ENCODE results near the gene MEX3B.

The MEX3B gene

DNA sequence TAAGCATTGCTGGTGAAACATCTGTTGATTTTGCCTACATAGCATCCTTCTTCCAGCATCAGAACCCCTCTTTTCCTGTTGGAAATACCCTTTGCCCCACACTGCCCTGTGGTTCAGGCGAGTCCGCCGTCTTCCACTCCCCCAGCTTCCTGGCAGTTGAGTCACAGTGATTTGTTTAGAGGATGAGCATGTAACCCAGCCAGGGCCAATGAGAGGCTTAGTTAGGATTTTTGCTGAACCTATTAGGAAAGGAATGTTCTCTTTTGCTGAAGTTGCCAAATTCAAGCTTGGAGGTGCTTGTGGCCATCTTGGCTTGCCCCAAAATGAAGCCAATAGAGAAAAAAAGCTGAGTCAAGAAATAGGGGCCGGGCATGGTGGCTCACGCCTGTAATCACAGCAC is 19.0 kb upstream of the MEX3B start:
- no peaks in the 10 kb centered on the region for H3K4me1 ChIP-seq
- no peak for DNase-seq
- no peak overlapping the region for H3K4me3 ChIP-seq (ENCODE audit: low read depth, low read length)
- no peaks in the 10 kb centered on the region for H3K27me3 ChIP-seq
- H3K9me3 ChIP-seq: no peaks in the 10 kb centered on the region
- H3K36me3 ChIP-seq: no peaks in the 10 kb centered on the region
- TF ChIP-seq, protein P1, sequence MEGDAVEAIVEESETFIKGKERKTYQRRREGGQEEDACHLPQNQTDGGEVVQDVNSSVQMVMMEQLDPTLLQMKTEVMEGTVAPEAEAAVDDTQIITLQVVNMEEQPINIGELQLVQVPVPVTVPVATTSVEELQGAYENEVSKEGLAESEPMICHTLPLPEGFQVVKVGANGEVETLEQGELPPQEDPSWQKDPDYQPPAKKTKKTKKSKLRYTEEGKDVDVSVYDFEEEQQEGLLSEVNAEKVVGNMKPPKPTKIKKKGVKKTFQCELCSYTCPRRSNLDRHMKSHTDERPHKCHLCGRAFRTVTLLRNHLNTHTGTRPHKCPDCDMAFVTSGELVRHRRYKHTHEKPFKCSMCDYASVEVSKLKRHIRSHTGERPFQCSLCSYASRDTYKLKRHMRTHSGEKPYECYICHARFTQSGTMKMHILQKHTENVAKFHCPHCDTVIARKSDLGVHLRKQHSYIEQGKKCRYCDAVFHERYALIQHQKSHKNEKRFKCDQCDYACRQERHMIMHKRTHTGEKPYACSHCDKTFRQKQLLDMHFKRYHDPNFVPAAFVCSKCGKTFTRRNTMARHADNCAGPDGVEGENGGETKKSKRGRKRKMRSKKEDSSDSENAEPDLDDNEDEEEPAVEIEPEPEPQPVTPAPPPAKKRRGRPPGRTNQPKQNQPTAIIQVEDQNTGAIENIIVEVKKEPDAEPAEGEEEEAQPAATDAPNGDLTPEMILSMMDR (IDR thresholded peaks at IDR 0.05; ENCODE audit: low read depth, low read length): no peak

DNA sequence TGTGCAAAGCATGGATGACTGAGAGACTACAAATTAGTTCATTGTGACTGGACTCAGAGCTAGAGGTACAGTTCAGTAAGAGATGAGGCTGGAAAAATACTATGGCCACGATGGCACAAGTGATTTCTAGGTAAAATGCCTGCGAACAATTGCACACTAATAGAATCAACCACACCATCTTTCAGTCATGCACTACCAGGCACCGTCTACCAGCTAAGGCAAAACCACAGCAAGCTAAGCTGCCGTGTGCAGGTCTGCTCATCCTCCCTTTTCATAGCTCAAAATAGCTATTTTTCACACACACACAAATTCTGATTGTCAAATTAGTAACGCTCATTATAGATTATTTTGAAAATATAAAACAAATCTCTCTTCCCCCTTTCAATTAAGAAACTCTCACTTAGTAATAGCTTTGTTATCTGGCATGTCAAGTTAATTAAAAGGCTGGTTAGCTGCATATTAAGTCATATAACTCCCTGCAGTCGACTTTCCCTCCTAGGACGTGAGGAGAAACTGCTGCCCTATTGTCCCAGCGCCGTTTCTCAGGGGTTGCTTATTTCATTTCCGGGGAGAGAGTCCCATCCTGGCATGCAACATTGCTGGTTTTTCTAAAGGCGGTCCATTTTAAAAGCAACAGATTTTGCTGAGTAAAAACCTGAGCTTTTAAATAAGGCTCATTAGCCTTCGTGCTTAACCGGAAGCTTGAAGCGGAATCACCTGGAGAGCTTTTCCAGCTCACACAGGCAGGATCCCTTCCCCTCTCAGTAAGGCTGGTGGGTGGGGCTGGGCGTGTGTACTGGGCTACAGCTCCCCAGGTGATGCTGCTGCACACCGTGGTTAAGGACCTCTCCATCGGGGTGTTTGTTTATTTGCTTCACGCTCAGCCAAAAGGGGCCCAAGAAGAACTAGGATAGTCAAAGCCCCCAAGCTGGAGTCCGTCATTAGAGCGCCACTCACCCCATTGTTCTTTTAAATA is 16.9 kb upstream of the MEX3B start:
- no peaks in the 10 kb centered on the region for H3K36me3 ChIP-seq
- no peak overlapping the region for H3K4me3 ChIP-seq (ENCODE audit: low read depth, low read length)
- H3K9me3 ChIP-seq: no peaks in the 10 kb centered on the region
- H3K27me3 ChIP-seq: peaks cover 5% of the 10 kb centered on the region
- no peak for DNase-seq
- no peaks in the 10 kb centered on the region for H3K4me1 ChIP-seq
- TF ChIP-seq, protein P1 (IDR thresholded peaks at IDR 0.05; ENCODE audit: low read depth, low read length): no peak

DNA sequence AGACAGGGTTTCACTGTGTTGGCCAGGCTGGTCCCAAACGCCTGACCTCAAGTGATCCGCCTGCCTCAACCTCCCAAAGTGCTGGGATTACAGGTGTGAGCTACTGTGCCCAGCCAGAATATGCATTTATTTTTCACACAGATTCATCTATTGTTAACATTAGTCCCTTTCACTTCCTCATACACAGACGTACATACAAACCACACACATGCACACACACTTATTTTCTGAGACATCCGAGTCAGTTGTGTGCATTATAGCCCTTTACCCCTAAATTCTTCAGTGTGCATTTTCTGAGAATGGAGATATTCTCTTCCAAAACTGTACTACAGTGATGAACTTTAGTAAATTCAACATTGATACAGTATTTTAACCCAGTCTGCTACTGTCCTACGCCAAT is 15.0 kb upstream of the MEX3B start:
- H3K27me3 ChIP-seq: peaks cover 6% of the 10 kb centered on the region

DNA sequence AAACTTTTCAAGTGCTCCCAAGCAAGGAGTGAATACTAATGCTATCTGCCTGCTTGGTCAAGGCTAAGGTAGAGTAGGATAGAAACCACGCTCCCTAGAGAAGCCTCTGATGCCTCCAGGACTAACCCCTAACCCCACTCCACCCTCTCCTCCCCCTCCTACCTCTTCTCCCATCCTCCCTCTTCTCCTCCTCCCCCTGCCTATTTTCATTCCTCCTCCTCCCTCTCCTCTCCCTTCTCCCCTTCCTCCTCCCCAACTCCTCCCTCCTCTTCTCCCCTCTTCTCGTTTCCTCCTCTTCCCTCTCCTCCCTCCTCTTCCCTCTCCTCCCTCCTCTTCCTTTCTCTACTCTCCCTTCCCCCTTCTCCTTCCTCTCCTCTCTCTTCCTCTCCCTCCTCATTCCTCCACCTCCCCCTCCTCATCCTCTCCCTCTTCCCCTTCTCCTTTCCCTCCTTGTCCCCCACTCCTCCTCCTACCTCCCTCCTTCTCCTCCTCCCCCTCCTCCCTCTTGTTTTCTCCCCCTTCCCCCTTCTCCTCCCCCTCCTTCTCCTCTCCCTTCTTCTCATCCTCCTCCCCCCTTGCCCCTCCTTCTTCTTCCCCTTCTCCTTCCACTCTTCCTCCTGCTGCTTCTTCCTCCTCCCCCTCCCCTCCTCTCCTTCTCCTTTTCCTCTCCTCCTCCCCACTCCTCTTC is 12.8 kb upstream of the MEX3B start:
- H3K9me3 ChIP-seq: no peaks in the 10 kb centered on the region
- H3K36me3 ChIP-seq: no peaks in the 10 kb centered on the region
- TF ChIP-seq, protein P1 (IDR thresholded peaks at IDR 0.05; ENCODE audit: low read depth, low read length): no peak
- peaks cover 6% of the 10 kb centered on the region for H3K27me3 ChIP-seq
- no peak overlapping the region for H3K4me3 ChIP-seq (ENCODE audit: low read depth, low read length)
- no peak for DNase-seq
- no peaks in the 10 kb centered on the region for H3K4me1 ChIP-seq

More for the DNA sequence above, 15.0 kb upstream of the MEX3B start:
- Histone ChIP-seq H3K36me3 (no peaks in the 10 kb centered on the region), H3K4me3 (ENCODE audit: low read depth, low read length) (no peak overlapping the region), H3K9me3 (no peaks in the 10 kb centered on the region), H3K4me1 (no peaks in the 10 kb centered on the region)
- DNase-seq: no peak
- TF ChIP-seq, protein P1 (IDR thresholded peaks at IDR 0.05; ENCODE audit: low read depth, low read length): no peak

DNA sequence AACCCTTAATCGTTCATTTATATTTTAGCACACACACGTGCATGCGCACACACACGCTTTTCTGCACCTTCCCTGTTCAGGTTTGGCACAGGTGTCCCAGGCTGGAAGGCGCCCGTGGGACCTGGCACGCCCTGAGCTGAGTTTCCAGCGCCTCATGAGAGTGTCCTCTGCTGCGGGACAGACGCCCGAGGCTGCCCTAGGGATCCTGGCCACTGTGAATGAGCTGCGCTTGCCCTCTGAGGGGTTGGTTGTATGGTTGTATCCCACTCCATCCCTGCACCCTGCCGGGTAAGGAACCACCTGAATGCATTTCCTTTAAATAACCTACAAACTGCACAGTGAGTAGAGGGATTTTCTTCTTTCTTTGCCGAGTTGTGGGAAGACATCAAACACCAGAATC is 12.2 kb upstream of the MEX3B start:
- TF ChIP-seq, protein P1 (IDR thresholded peaks at IDR 0.05; ENCODE audit: low read depth, low read length): no peak
- H3K4me1 ChIP-seq: no peaks in the 10 kb centered on the region
- no peaks in the 10 kb centered on the region for H3K36me3 ChIP-seq
- H3K4me3 ChIP-seq (ENCODE audit: low read depth, low read length): no peak overlapping the region
- no peak for DNase-seq
- peaks cover 6% of the 10 kb centered on the region for H3K27me3 ChIP-seq
- H3K9me3 ChIP-seq: no peaks in the 10 kb centered on the region

All from BE2C (cell line).